GM12878 (cell line): ENCODE data around the gene SEPTIN1. TPM values are rescaled to one million over a fixed set of nuclear protein-coding genes. Genes with fewer than 3 reads are reported as not detected.

Experiments used
- ATAC-seq: fragments of 200-7000 bp; cut with Tn5 transposase; 3 replicates; pipeline ENCODE4 v1.9.1; 2020; ENCODE audit warnings: mild to moderate bottlenecking, moderate library complexity
- BruUV-seq: library from RNA; stranded (reverse); fragments of 400-500 nt; replicated peaks from 2 replicates; lab custom pipeline; 2021; lab: Mats Ljungman, UMichigan
- CTCF ChIA-PET: fragments of 300-600 bp; sonication (Branson Sonifier 250); formaldehyde crosslinking; extraction: SDS; loops from one replicate; lab custom pipeline; 2021; ENCODE audit warnings: inconsistent platforms; lab: Yijun Ruan, JAX
- POLR2A ChIA-PET: fragments of 350-600 bp; formaldehyde crosslinking; extraction: SDS; loops from one replicate; lab custom pipeline; 2021; ENCODE audit warnings: inconsistent platforms; lab: Charles Lee
- RAD21 ChIA-PET: fragments of 300-600 bp; sonication (Branson Sonifier 250); formaldehyde crosslinking; loops from one replicate; lab custom pipeline; 2023; ENCODE audit warnings: antibody characterized with exemption; ENCODE audit not compliant: unreplicated experiment; lab: Charles Lee
- SMC1A ChIA-PET: fragments of 300-600 bp; sonication (Branson Sonifier 250); formaldehyde crosslinking; loops from one replicate; lab custom pipeline; 2023; ENCODE audit not compliant: unreplicated experiment, uncharacterized antibody; lab: Charles Lee
- DNase-seq: peaks from one replicate; pipeline ENCODE4 v3.0.0-alpha.2; 2011; ENCODE audit warnings: low read depth, low spot score
- FAIRE-seq: peaks from 3 replicates; lab custom pipeline; 2011; peaks lifted over from hg19 to GRCh38; lab: Jason Lieb, UNC
- H2AFZ ChIP-seq: 2 replicates; pipeline ENCODE4 v1.6.0; 2011; ENCODE audit warnings: low read depth, low read length, control low read depth; ENCODE audit not compliant: control insufficient read depth
- H3K27ac ChIP-seq: 2 replicates; pipeline ENCODE4 v1.5.1; 2011; ENCODE audit warnings: control low read depth; ENCODE audit not compliant: control insufficient read depth, insufficient read depth
- H3K27me3 ChIP-seq, 2 experiments: replicated peaks in 1 of 2; 2 replicates each; pipeline versions ENCODE4 v1.6.0 to v1.6.1; 2011; ENCODE audit warnings: low read length in 1 of 2; ENCODE audit not compliant: control insufficient read depth in 2 of 2, insufficient read depth in 2 of 2
- H3K36me3 ChIP-seq, 2 experiments: 2 replicates each; pipeline ENCODE4 v1.5.1; 2011; ENCODE audit warnings: low read length in 1 of 2; ENCODE audit not compliant: control insufficient read depth in 2 of 2, insufficient read depth in 2 of 2
- H3K4me1 ChIP-seq: 2 replicates; pipeline ENCODE4 v1.6.1; 2011; ENCODE audit warnings: mild to moderate bottlenecking, low read length, moderate library complexity, mixed read lengths; ENCODE audit not compliant: control insufficient read depth, insufficient read depth
- H3K4me2 ChIP-seq: 2 replicates; pipeline ENCODE4 v1.6.0; 2011; ENCODE audit warnings: control low read depth; ENCODE audit not compliant: control insufficient read depth, insufficient read depth
- H3K4me3 ChIP-seq: fragments of 200-600 bp; sonication (generic); 2 replicates; pipeline ENCODE4 v1.5.1; 2016
- H3K79me2 ChIP-seq: 2 replicates; pipeline ENCODE4 v1.6.0; 2011; ENCODE audit warnings: low read length; ENCODE audit not compliant: control insufficient read depth, insufficient read depth
- H3K9ac ChIP-seq: 2 replicates; pipeline ENCODE4 v1.8.0; 2011; ENCODE audit warnings: low read length, control low read depth, mixed read lengths; ENCODE audit not compliant: control insufficient read depth, insufficient read depth
- H3K9me3 ChIP-seq: replicated peaks from 3 replicates; pipeline ENCODE4 v1.5.1; 2011; ENCODE audit warnings: mild to moderate bottlenecking, low read length; ENCODE audit not compliant: control insufficient read depth, insufficient read depth
- H4K20me1 ChIP-seq: 2 replicates; pipeline ENCODE4 v1.6.0; 2011; ENCODE audit not compliant: control insufficient read depth, insufficient read depth
- ATF2 ChIP-seq: IDR thresholded peaks from 2 replicates; pipeline ENCODE4 v1.6.1; 2012; ENCODE audit warnings: low read length, inconsistent platforms
- GATAD2B ChIP-seq: fragments of 450-650 bp; conservative IDR thresholded peaks from 2 replicates; pipeline ENCODE4 v1.6.1; 2017; ENCODE audit warnings: low read depth, mild to moderate bottlenecking, moderate library complexity
- WGBS: methylation state at CpG from one replicate; pipeline ENCODE4 v1.1.6; 2016; ENCODE audit warnings: low lambda C conversion rate; ENCODE audit not compliant: insufficient replicate concordance, insufficient coverage; ENCODE audit errors: missing lambda C conversion rate; 5-methylcytosine and 5-hydroxymethylcytosine counted together
- in situ Hi-C: fragments of 300-500 bp; cut with MboI; formaldehyde crosslinking; loops from 9 replicates; pipeline ENCODE4 v1.14.3; 2018; ENCODE audit warnings: mixed read lengths
- intact Hi-C: fragments of 100-400 bp; cut with micrococcal nuclease; formaldehyde crosslinking; loops from one replicate; pipeline ENCODE4 v1.14.2; 2022; ENCODE audit not compliant: unreplicated experiment
- polyA plus RNA-seq, 11 experiments: library from polyadenylated mRNA; depleted of rRNA in 4 of 11; unstranded in 6 of 11; stranded (reverse) in 5 of 11; fragments of >200 nt; fragmentation: Nextera tagmentation in 4 of 11; fragmentation: Illumina TruSeq in 1 of 11; extraction: Ambion mirVana in 4 of 11; extraction: Trizol in 1 of 11; gene quantifications; 1 replicate in 1 of 11; 2 replicates in 10 of 11; pipeline versions ENCODE4 v1.2.1 to v1.2.3, GENCODE V29; 2011 to 2016; ENCODE audit warnings: inconsistent platforms in 2 of 11, missing spikeins in 2 of 11, low read depth in 1 of 11
- total RNA-seq, 4 experiments: library from RNA; depleted of rRNA in 3 of 4; stranded (reverse); fragments of >200 nt in 3 of 4; fragmentation: Illumina TruSeq in 1 of 4; extraction: Trizol in 1 of 4; gene quantifications; 2 replicates each; pipeline versions ENCODE4 v1.2.1 to v1.2.3, GENCODE V29; 2013 to 2021

Gene SEPTIN1
- total and polyA plus RNA-seq, 10 of the 15 experiments (the other 5 are each of a cell fraction or from before 2014, with no cell fraction given), result 2.8 to 153 (median 94.1) TPM

GRCh38 chr16:30357085-30357714 lies 25.2 kb downstream of the SEPTIN1 start:
- H3K79me2 ChIP-seq, result peaks cover 18% of the 10 kb centered on the region
- intact Hi-C loops, result loop anchor here (10.0 kb wide), 1 partner anchor 262 kb away; the partner anchor contains the start of genes TBX6 and YPEL3
- H3K9me3 ChIP-seq, result no peaks in the 10 kb centered on the region
- ATAC-seq (no peak), DNase-seq (no peak), FAIRE-seq (no peak)
- ChIA-PET SMC1A (interaction anchor here (0.7 to 1.7 kb wide), 5 partner anchors 9 to 265 kb away, joined by 3 to 4 read pairs (median 4); partner anchors contain the start of gene TBX6), CTCF (interaction anchor here (1.1 kb wide), 1 partner anchor 12 kb away, joined by 4 read pairs; no protein-coding TSS in a partner anchor), POLR2A (interaction anchor here (0.6 to 3.8 kb wide), 7 partner anchors 8 to 171 kb away, joined by 3 to 21 read pairs (median 6); partner anchors contain the start of genes TBC1D10B and ZNF771), RAD21 (interaction anchor here (0.6 to 4.3 kb wide), 5 partner anchors 9 to 214 kb away, joined by 3 to 33 read pairs (median 4); partner anchors contain the start of gene TBC1D10B)
- in situ Hi-C loops, result no loop called here
- peaks cover 4% of the 10 kb centered on the region; the same call in 1 of the 2 replicates for H4K20me1 ChIP-seq
- no peak overlapping the region for H3K4me3 ChIP-seq
- H3K36me3 ChIP-seq, result peaks cover 4 to 20% of the 10 kb centered on the region in 2 experiments
- BruUV-seq, result no TSS peak
- no peak overlapping the region for H3K9ac ChIP-seq
- no peak for TF ChIP-seq ATF2
- no peak for TF ChIP-seq GATAD2B
- 90% methylated on average over 5 of the region's 5 CpGs for WGBS
- H3K27me3 ChIP-seq, result no peaks in the 10 kb centered on the region
- no peak overlapping the region for H3K4me2 ChIP-seq
- H2AFZ ChIP-seq, result no peak overlapping the region
- H3K4me1 ChIP-seq, result peaks cover 16% of the 10 kb centered on the region
- no peak overlapping the region for H3K27ac ChIP-seq
